Endodermal cell (in vitro differentiated cells): ENCODE data around the gene ZSWIM3. TPM values are rescaled to one million over a fixed set of nuclear protein-coding genes. Genes with fewer than 3 reads are reported as not detected.

ENCODE experiments used
- DNase-seq: peaks from one replicate; pipeline ENCODE4 v3.0.0-alpha.2; 2017
- H3K27ac ChIP-seq: 2 replicates; pipeline ENCODE4 v1.5.1; 2013; ENCODE audit warnings: mild to moderate bottlenecking, low read depth, low read length, moderate library complexity
- H3K27me3 ChIP-seq: 2 replicates; pipeline ENCODE4 v1.6.1; 2013; ENCODE audit warnings: mild to moderate bottlenecking, low read length, moderate library complexity; ENCODE audit not compliant: insufficient read depth, control insufficient read depth, poor library complexity, severe bottlenecking
- H3K36me3 ChIP-seq: 2 replicates; pipeline ENCODE4 v1.7.0; 2013; ENCODE audit warnings: mild to moderate bottlenecking, low read length, moderate library complexity; ENCODE audit not compliant: control insufficient read depth, insufficient read depth
- H3K4me1 ChIP-seq: one replicate; pipeline ENCODE4 v1.7.0; 2013; ENCODE audit warnings: low read length; ENCODE audit not compliant: control insufficient read depth, insufficient read depth
- H3K4me3 ChIP-seq: 2 replicates; pipeline ENCODE4 v1.5.1; 2013; ENCODE audit warnings: mild to moderate bottlenecking, low read length, moderate library complexity
- H3K9ac ChIP-seq: 2 replicates; pipeline ENCODE4 v1.6.1; 2013; ENCODE audit warnings: mild to moderate bottlenecking, low read length, moderate library complexity; ENCODE audit not compliant: poor library complexity, severe bottlenecking; ENCODE audit errors: extremely low read depth
- H3K9me3 ChIP-seq: 2 replicates; pipeline ENCODE4 v1.6.1; 2013; ENCODE audit warnings: mild to moderate bottlenecking, low read length, moderate library complexity; ENCODE audit not compliant: control insufficient read depth
- H3K27ac Mint-ChIP-seq: 2 replicates; pipeline ENCODE4 v1.8.0; 2020; ENCODE audit warnings: mixed read lengths
- H3K27me3 Mint-ChIP-seq: 2 replicates; pipeline ENCODE4 v1.8.0; 2021; ENCODE audit warnings: mild to moderate bottlenecking, mixed read lengths; ENCODE audit not compliant: insufficient read depth
- H3K36me3 Mint-ChIP-seq: 2 replicates; pipeline ENCODE4 v1.8.0; 2020; ENCODE audit warnings: low read depth, mixed read lengths
- H3K4me1 Mint-ChIP-seq: 2 replicates; pipeline ENCODE4 v1.8.0; 2020; ENCODE audit warnings: mixed read lengths
- H3K4me3 Mint-ChIP-seq: 2 replicates; pipeline ENCODE4 v1.8.0; 2020; ENCODE audit warnings: mild to moderate bottlenecking, moderate library complexity, mixed read lengths
- H3K9me3 Mint-ChIP-seq: 2 replicates; pipeline ENCODE4 v1.8.0; 2020; ENCODE audit warnings: mild to moderate bottlenecking, mixed read lengths
- WGBS, 2 experiments: methylation state at CpG; one replicate each; pipeline versions ENCODE4 v1.1.5 to v1.1.7; 2013; ENCODE audit warnings: missing lambda C conversion rate in 2 of 2, mixed read lengths in 1 of 2; ENCODE audit not compliant: insufficient coverage in 1 of 2, insufficient read length in 1 of 2; 5-methylcytosine and 5-hydroxymethylcytosine counted together
- total RNA-seq, 2 donors: library from RNA; stranded (reverse); fragmentation: NEBNext Ultra II Directional in 1 of 2; extraction: Animal tissue kit (Norgen Biotek cat#: 25700) in 1 of 2; gene quantifications; 2 replicates in 1 of 2; 3 replicates in 1 of 2; pipeline ENCODE4 v1.2.1, GENCODE V29; 2021
- TF ChIP-seq, protein P1 (sequence below): fragments of 200-600 bp; sonication (generic); conservative IDR thresholded peaks from 2 replicates; pipeline ENCODE4 v1.5.0; 2021; ENCODE audit warnings: antibody characterized with exemption, mild to moderate bottlenecking

ZSWIM3 gene
- total RNA-seq, 2 donors from 2014 or later, result 2.1 to 4.6 TPM

DNA sequence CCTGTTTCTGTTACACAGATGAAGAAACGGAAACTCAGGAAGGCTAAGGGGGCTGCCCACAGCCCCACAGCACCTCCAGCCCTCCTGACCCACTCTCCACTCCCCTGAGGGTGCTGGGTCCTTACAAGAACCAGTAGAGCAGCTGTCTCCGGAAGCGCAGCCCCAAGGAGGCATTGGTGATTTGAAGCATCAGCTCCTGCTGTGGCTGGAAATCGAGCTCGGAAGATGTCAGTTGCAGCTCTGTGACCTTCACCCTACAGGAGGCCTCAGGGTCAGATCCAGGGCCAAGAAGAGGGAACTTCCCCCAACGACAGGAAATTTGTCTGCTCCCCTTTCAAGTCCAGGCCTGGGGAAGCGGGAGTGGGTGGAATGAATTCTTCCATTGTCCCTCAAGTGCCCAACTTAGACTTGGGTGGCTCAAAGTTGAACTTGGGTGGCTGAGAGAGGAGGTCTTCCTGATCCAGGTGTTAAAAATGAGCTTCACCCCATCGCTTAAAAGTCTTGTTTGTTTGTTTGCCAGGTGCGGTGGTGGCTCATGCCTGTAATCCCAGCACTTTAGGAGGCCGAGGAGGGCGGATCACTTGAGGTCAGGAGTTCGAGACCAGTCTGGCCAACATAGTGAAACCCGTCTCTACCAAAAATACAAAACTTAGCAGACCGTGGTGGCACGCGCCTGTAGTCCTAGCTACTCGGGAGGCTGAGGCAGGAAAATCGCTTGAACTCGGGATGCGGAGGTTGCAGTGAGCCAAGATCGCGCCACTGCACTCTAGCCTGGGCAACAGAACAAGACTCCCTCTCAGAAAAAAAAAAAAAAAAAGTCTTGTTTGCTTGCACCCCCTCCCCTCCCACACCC, 52.6 kb downstream of the ZSWIM3 start:
- Mint-ChIP-seq H3K27me3 (peaks cover 14% of the 10 kb centered on the region), H3K9me3 (no peaks in the 10 kb centered on the region), H3K36me3 (peaks cover 32% of the 10 kb centered on the region), H3K4me1 (peaks cover 12% of the 10 kb centered on the region), H3K4me3 (peak overlapping the region; percentile 71), H3K27ac (no peak overlapping the region)
- 89 to 93% methylated on average over 16 to 21 of the region's 22 CpGs for WGBS, 2 experiments
- Histone ChIP-seq H3K4me1 (peaks cover 4% of the 10 kb centered on the region), H3K9ac (no peak overlapping the region), H3K9me3 (no peaks in the 10 kb centered on the region), H3K27me3 (no peaks in the 10 kb centered on the region), H3K36me3 (peaks cover 42% of the 10 kb centered on the region), H3K4me3 (peak overlapping the region; percentile 69), H3K27ac (no peak overlapping the region)
- no peak for DNase-seq
- TF ChIP-seq, protein P1, sequence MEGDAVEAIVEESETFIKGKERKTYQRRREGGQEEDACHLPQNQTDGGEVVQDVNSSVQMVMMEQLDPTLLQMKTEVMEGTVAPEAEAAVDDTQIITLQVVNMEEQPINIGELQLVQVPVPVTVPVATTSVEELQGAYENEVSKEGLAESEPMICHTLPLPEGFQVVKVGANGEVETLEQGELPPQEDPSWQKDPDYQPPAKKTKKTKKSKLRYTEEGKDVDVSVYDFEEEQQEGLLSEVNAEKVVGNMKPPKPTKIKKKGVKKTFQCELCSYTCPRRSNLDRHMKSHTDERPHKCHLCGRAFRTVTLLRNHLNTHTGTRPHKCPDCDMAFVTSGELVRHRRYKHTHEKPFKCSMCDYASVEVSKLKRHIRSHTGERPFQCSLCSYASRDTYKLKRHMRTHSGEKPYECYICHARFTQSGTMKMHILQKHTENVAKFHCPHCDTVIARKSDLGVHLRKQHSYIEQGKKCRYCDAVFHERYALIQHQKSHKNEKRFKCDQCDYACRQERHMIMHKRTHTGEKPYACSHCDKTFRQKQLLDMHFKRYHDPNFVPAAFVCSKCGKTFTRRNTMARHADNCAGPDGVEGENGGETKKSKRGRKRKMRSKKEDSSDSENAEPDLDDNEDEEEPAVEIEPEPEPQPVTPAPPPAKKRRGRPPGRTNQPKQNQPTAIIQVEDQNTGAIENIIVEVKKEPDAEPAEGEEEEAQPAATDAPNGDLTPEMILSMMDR, result no peak

DNA sequence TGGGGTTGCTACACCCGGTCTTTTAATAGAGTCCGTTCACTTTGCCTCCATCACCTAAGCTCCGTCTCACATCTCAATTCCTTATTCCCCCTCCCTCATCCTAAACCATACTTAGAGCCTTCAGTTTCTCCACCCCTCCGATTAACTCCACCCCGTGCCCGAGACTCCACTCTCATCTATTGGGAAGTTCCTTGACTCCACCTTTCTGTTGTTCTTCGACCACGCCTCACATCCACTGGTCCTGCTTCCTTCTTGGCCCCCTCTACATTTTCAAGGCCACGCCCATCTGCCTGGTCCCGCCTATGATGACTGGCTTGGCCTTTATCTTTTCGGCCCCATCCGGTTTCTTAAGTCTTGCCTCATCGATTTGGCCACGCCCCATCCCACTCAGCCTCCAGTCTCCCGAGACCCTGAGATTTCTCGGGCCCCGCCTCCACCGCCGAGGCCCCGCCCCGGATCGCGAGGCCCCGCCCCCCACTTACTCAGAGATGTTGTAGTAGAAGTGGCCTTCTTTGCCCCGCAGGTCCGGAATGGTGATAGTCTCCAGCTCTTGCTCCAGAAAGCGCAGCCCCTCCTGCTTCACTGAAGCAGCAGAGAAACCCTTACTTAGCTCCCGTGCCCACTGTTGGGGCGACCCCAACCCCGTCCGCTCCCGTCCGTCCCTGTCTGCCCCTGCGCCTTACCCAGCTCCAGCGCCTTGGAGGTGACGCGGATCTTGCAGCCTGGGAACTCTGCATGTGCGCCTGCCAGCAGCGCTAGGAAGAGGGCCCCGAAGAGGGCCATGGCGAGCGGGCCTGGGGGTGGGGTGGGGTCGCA, 53.5 kb downstream of the ZSWIM3 start:
- H3K9me3 ChIP-seq, result no peaks in the 10 kb centered on the region
- peaks cover 24% of the 10 kb centered on the region for H3K36me3 Mint-ChIP-seq
- peak overlapping the region; percentile 72 for H3K9ac ChIP-seq
- H3K4me3 ChIP-seq, result peak overlapping the region; percentile 89
- peak overlapping the region; percentile 95 for H3K27ac ChIP-seq
- peak overlapping the region; percentile 98 for H3K27ac Mint-ChIP-seq
- peaks cover 12% of the 10 kb centered on the region for H3K4me1 Mint-ChIP-seq
- H3K4me3 Mint-ChIP-seq, result peak overlapping the region; percentile 71
- no peaks in the 10 kb centered on the region for H3K27me3 ChIP-seq
- 3 to 5% methylated on average over 15 to 43 of the region's 43 CpGs for WGBS, 2 experiments
- H3K4me1 ChIP-seq, result peaks cover 4% of the 10 kb centered on the region
- TF ChIP-seq, protein P1, result no peak
- H3K9me3 Mint-ChIP-seq, result no peaks in the 10 kb centered on the region
- DNase-seq, result peak; percentile 100
- H3K27me3 Mint-ChIP-seq, result peaks cover 12% of the 10 kb centered on the region
- H3K36me3 ChIP-seq, result peaks cover 33% of the 10 kb centered on the region

DNA sequence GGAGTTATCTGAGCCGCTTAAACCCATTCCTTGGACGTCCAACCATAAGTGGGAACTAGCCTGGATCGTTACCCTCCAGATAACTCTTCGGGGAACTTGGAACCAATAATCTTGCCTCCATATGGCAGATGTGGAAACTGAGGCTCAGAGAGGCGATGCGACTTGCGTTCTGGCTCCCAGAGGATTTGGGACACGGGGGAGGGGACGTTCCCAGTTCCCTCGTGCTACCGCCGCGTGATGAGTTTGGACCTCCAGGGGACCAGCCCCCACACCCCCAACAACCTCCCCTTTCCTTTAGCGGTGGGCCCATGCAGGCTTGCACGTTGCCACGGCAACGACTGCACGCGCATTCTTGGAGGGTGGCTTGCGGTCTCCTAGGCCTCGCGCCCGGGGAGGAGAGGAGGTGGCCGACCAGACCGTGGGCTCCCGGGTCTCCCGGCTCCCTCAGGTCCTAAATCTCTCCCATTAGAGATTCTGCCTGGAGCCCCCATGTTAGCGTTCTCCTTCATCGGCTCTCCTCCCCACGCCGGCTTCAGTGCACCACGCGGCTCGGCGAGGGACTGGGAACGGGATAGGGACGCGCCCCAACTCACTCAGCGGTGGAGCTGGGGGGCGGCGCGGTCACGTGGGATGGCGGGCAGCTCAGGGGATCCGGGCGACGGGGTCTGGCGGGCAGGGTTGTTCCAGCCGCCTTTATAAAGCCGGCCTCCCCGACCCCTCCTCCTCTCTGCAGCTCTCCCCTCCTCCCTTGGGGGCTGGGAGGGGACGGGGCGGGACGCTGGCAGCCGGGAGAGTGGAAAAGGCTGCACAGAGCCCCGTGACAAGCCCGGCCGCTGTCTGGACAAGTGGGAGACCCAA, 54.3 kb downstream of the ZSWIM3 start, which contains the start of gene PLTP:
Gene PLTP, minus strand, starts transcription at position 670 of the 858 bp plus-strand sequence. CDS start 703 bp downstream, outside the sequence.
- Mint-ChIP-seq H3K4me1 (peaks cover 12% of the 10 kb centered on the region), H3K36me3 (peaks cover 19% of the 10 kb centered on the region), H3K4me3 (peak within 1 kb of the TSS; percentile 71), H3K27ac (peak within 1 kb of the TSS; percentile 98), H3K27me3 (peaks cover 17% of the 10 kb centered on the region), H3K9me3 (no peaks in the 10 kb centered on the region)
- Histone ChIP-seq H3K27ac (peak within 1 kb of the TSS; percentile 95), H3K27me3 (peaks cover 6% of the 10 kb centered on the region), H3K9ac (peak within 1 kb of the TSS; percentile 72), H3K4me3 (peak within 1 kb of the TSS; percentile 89), H3K9me3 (no peaks in the 10 kb centered on the region), H3K36me3 (peaks cover 27% of the 10 kb centered on the region), H3K4me1 (peaks cover 4% of the 10 kb centered on the region)
- TF ChIP-seq, protein P1, result no peak
- DNase-seq, result peak; percentile 87
- 0 to 2% methylated on average over 29 to 53 of the region's 58 CpGs for WGBS, 2 experiments
